ENCODE measurements around the gene SERPINB3. TPM values are rescaled to one million over a fixed set of nuclear protein-coding genes. Genes with fewer than 3 reads are reported as not detected.

The SERPINB3 gene
- total RNA-seq, 1 donor from 2014 or later, result 464 TPM

GRCh38 chr18:63701952-63702351 is 40.3 kb upstream of the SERPINB3 start:
- intact Hi-C loops (cut with DNase I), result no loop called here

GRCh38 chr18:63700501-63700900 is 38.8 kb upstream of the SERPINB3 start:
- intact Hi-C loops (cut with DNase I), result no loop called here
- H3K9me3 ChIP-seq, result no peaks in the 10 kb centered on the region
- no peaks in the 10 kb centered on the region for H3K36me3 ChIP-seq
- TF ChIP-seq POLR2A (IDR thresholded peaks at IDR 0.05) (no peak), POLR2AphosphoS5 (IDR thresholded peaks at IDR 0.05; ENCODE audit: insufficient read depth in 1 of 2, low read depth in 1 of 2) (no peak), CTCF (IDR thresholded peaks at IDR 0.05) (no peak)
- H3K4me1 ChIP-seq, result no peaks in the 10 kb centered on the region
- no peak overlapping the region for H3K27ac ChIP-seq
- no peak for DNase-seq (ENCODE audit: extremely low spot score in 2 of 2)
- H3K27me3 ChIP-seq, result no peaks in the 10 kb centered on the region
- no peak overlapping the region for H3K4me3 ChIP-seq

More at GRCh38 chr18:63701952-63702351, 40.3 kb upstream of the SERPINB3 start:
- DNase-seq (ENCODE audit: extremely low spot score in 2 of 2), result no peak
- Histone ChIP-seq H3K27me3 (no peaks in the 10 kb centered on the region), H3K9me3 (no peaks in the 10 kb centered on the region), H3K4me3 (no peak overlapping the region), H3K27ac (no peak overlapping the region), H3K4me1 (no peaks in the 10 kb centered on the region), H3K36me3 (no peaks in the 10 kb centered on the region)
- TF ChIP-seq CTCF (IDR thresholded peaks at IDR 0.05) (no peak), POLR2AphosphoS5 (IDR thresholded peaks at IDR 0.05; ENCODE audit: insufficient read depth in 1 of 2, low read depth in 1 of 2) (no peak), POLR2A (IDR thresholded peaks at IDR 0.05) (no peak)

- Histone ChIP-seq H3K36me3 (no peaks in the 10 kb centered on the region), H3K27me3 (no peaks in the 10 kb centered on the region), H3K9me3 (no peaks in the 10 kb centered on the region), H3K4me3 (no peak overlapping the region), H3K4me1 (no peaks in the 10 kb centered on the region), H3K27ac (no peak overlapping the region)
- TF ChIP-seq POLR2A (IDR thresholded peaks at IDR 0.05) (no peak), POLR2AphosphoS5 (IDR thresholded peaks at IDR 0.05; ENCODE audit: insufficient read depth in 1 of 2, low read depth in 1 of 2) (no peak), CTCF (IDR thresholded peaks at IDR 0.05) (no peak)
- intact Hi-C loops (cut with DNase I), result no loop called here
- no peak for DNase-seq (ENCODE audit: extremely low spot score in 2 of 2)
These were observed 35.5 kb upstream of the SERPINB3 start for GRCh38 chr18:63697097-63697660.

GRCh38 chr18:63689064-63689463 is 27.4 kb upstream of the SERPINB3 start:
- TF ChIP-seq POLR2AphosphoS5 (IDR thresholded peaks at IDR 0.05; ENCODE audit: insufficient read depth in 1 of 2, low read depth in 1 of 2) (peak in 1 of 2 donors; percentile 70), CTCF (IDR thresholded peaks at IDR 0.05) (no peak), POLR2A (IDR thresholded peaks at IDR 0.05) (no peak)
- no peaks in the 10 kb centered on the region for H3K27me3 ChIP-seq
- H3K4me3 ChIP-seq, result no peak overlapping the region
- no peak for DNase-seq (ENCODE audit: extremely low spot score in 2 of 2)
- H3K36me3 ChIP-seq, result no peaks in the 10 kb centered on the region
- H3K9me3 ChIP-seq, result no peaks in the 10 kb centered on the region
- intact Hi-C loops (cut with DNase I), result no loop called here
- no peaks in the 10 kb centered on the region for H3K4me1 ChIP-seq
- no peak overlapping the region for H3K27ac ChIP-seq

- intact Hi-C loops (cut with DNase I), result no loop called here
- H3K9me3 ChIP-seq, result no peaks in the 10 kb centered on the region
- TF ChIP-seq CTCF (IDR thresholded peaks at IDR 0.05) (no peak), POLR2AphosphoS5 (IDR thresholded peaks at IDR 0.05; ENCODE audit: insufficient read depth in 1 of 2, low read depth in 1 of 2) (no peak), POLR2A (IDR thresholded peaks at IDR 0.05) (no peak)
- no peaks in the 10 kb centered on the region for H3K27me3 ChIP-seq
- H3K4me1 ChIP-seq, result no peaks in the 10 kb centered on the region
- H3K27ac ChIP-seq, result no peak overlapping the region
- no peak overlapping the region for H3K4me3 ChIP-seq
- DNase-seq (ENCODE audit: extremely low spot score in 2 of 2), result no peak
- no peaks in the 10 kb centered on the region for H3K36me3 ChIP-seq
These were observed 25.2 kb upstream of the SERPINB3 start for GRCh38 chr18:63686871-63687270.

Data from vagina (tissue), 2 donors.